Measurements from ENCODE around the gene ST6GALNAC3. TPM values are rescaled to one million over a fixed set of nuclear protein-coding genes. Genes with fewer than 3 reads are reported as not detected.

Gene ST6GALNAC3
- total and polyA plus RNA-seq, 2 experiments from 2014 or later, result 29.4 to 33.3 TPM

DNA sequence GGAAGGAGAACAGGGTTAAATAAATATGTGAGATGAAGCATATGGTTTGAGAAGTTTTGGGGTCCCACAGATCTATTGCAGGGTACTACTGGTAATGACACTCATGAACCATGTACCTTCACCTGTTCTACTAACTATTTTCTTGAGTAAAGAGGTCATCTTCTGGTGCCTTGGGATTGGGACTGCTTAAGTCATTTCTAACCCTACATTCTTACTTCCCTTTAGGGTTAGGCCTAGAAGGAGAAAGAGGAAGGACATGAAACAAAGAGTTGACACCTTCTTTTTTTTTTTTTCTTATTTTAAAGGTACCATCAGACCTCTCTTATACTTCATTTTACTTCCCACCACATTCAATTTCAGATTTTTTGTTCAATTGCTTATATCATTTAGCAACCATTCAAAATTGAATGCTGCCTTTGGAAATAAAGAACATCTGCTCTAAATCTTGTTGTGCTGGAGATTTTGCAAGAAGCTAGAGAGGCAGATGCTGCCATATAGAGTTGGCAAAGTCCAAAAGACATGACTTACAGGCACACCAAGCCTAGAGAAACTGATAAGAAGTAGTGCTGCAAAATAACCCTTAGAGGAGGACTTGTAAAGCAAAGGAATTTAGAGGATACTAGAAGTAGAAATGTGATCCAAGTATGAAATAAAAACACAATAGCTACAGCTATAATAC lies 418.3 kb downstream of the ST6GALNAC3 start:
- Histone ChIP-seq H3K9me3 (ENCODE audit: low read depth) (no peaks in the 10 kb centered on the region), H3K4me1 (ENCODE audit: insufficient read depth) (no peaks in the 10 kb centered on the region), H3K4me2 (no peak overlapping the region), H2AFZ (no peak overlapping the region), H3K4me3 (no peak overlapping the region), H3K36me3 (replicated peaks; ENCODE audit: insufficient read depth, low read depth) (no peaks in the 10 kb centered on the region), H3K79me2 (no peaks in the 10 kb centered on the region), H3K27me3 (no peaks in the 10 kb centered on the region), H3K9me2 (replicated peaks; ENCODE audit: insufficient read depth) (no peaks in the 10 kb centered on the region), H4K20me1 (ENCODE audit: insufficient read depth, poor library complexity, severe bottlenecking) (no peaks in the 10 kb centered on the region), H3K27ac (no peak overlapping the region)
- DNase-seq (ENCODE audit: low spot score), result no peak
- TF ChIP-seq EZH2phosphoT487 (IDR thresholded peaks at IDR 0.05; ENCODE audit: low read depth, severe bottlenecking, unreplicated experiment) (no peak), EZH2 (IDR thresholded peaks at IDR 0.05; ENCODE audit: borderline replicate concordance) (no peak)
- TF ChIP-seq, protein P1, sequence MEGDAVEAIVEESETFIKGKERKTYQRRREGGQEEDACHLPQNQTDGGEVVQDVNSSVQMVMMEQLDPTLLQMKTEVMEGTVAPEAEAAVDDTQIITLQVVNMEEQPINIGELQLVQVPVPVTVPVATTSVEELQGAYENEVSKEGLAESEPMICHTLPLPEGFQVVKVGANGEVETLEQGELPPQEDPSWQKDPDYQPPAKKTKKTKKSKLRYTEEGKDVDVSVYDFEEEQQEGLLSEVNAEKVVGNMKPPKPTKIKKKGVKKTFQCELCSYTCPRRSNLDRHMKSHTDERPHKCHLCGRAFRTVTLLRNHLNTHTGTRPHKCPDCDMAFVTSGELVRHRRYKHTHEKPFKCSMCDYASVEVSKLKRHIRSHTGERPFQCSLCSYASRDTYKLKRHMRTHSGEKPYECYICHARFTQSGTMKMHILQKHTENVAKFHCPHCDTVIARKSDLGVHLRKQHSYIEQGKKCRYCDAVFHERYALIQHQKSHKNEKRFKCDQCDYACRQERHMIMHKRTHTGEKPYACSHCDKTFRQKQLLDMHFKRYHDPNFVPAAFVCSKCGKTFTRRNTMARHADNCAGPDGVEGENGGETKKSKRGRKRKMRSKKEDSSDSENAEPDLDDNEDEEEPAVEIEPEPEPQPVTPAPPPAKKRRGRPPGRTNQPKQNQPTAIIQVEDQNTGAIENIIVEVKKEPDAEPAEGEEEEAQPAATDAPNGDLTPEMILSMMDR (IDR thresholded peaks at IDR 0.05; ENCODE audit: poor library complexity), result no peak

DNA sequence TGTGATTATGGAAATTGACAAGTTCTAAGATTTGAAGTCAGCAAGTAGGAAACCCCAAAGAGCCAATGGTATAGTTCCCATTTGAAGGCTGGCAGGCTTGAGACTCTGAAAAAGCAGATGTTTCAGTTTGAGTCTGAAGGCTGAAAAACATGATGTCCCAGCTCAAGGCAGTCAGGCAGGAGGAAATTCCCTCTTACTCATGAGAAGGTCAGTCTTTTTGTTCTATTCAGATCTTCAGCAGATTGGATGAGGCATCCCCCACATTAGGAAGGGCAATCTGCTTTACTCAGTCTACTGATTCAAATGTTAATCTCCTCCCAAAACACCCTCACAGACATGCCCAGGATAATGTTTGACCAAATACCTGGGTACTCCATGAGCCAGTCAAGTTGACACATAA lies 420.3 kb downstream of the ST6GALNAC3 start:
- TF ChIP-seq, protein P1 (IDR thresholded peaks at IDR 0.05; ENCODE audit: poor library complexity), result no peak
- TF ChIP-seq EZH2 (IDR thresholded peaks at IDR 0.05; ENCODE audit: borderline replicate concordance) (no peak), EZH2phosphoT487 (IDR thresholded peaks at IDR 0.05; ENCODE audit: low read depth, severe bottlenecking, unreplicated experiment) (no peak)
- no peaks in the 10 kb centered on the region for H3K9me2 ChIP-seq (replicated peaks; ENCODE audit: insufficient read depth)
- no peak for DNase-seq (ENCODE audit: low spot score)
- H3K4me3 ChIP-seq, result no peak overlapping the region
- no peak overlapping the region for H3K4me2 ChIP-seq
- H2AFZ ChIP-seq, result no peak overlapping the region
- no peaks in the 10 kb centered on the region for H3K36me3 ChIP-seq (replicated peaks; ENCODE audit: insufficient read depth, low read depth)
- no peaks in the 10 kb centered on the region for H3K79me2 ChIP-seq
- H3K27me3 ChIP-seq, result no peaks in the 10 kb centered on the region
- H4K20me1 ChIP-seq (ENCODE audit: insufficient read depth, poor library complexity, severe bottlenecking), result no peaks in the 10 kb centered on the region
- H3K4me1 ChIP-seq (ENCODE audit: insufficient read depth), result no peaks in the 10 kb centered on the region
- H3K9me3 ChIP-seq (ENCODE audit: low read depth), result no peaks in the 10 kb centered on the region
- no peak overlapping the region for H3K27ac ChIP-seq

DNA sequence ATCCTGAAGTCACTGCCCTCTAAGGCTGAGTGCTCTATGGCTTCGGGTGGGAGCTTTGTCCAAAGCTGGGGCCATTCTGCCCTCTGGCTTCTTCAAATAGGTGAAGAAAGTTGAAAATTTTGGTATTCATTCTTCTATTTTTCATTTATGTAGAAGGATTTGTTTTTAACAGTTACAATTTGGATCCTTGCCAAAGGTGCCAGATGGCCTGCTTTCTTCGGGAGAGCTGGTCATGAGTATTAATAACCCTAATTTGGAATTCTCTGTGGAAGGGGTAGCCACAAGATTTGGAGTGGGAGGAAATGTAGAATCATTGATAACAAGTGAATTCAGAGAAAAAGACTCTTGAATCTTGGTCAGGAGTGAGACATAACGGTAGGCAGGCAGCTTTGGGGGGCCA lies 422.3 kb downstream of the ST6GALNAC3 start:
- no peak for DNase-seq (ENCODE audit: low spot score)
- no peaks in the 10 kb centered on the region for H4K20me1 ChIP-seq (ENCODE audit: insufficient read depth, poor library complexity, severe bottlenecking)
- H3K4me2 ChIP-seq, result no peak overlapping the region
- no peak overlapping the region for H3K4me3 ChIP-seq
- no peaks in the 10 kb centered on the region for H3K36me3 ChIP-seq (replicated peaks; ENCODE audit: insufficient read depth, low read depth)
- TF ChIP-seq, protein P1 (IDR thresholded peaks at IDR 0.05; ENCODE audit: poor library complexity), result no peak
- TF ChIP-seq EZH2 (IDR thresholded peaks at IDR 0.05; ENCODE audit: borderline replicate concordance) (no peak), EZH2phosphoT487 (IDR thresholded peaks at IDR 0.05; ENCODE audit: low read depth, severe bottlenecking, unreplicated experiment) (no peak)
- H2AFZ ChIP-seq, result no peak overlapping the region
- 74% methylated on average over 3 of the region's 3 CpGs for WGBS (ENCODE audit: low lambda C conversion rate, missing lambda C conversion rate)
- H3K4me1 ChIP-seq (ENCODE audit: insufficient read depth), result no peaks in the 10 kb centered on the region
- H3K27me3 ChIP-seq, result no peaks in the 10 kb centered on the region
- no peak overlapping the region for H3K27ac ChIP-seq
- H3K9me3 ChIP-seq (ENCODE audit: low read depth), result no peaks in the 10 kb centered on the region
- no peaks in the 10 kb centered on the region for H3K79me2 ChIP-seq
- no peaks in the 10 kb centered on the region for H3K9me2 ChIP-seq (replicated peaks; ENCODE audit: insufficient read depth)

DNA sequence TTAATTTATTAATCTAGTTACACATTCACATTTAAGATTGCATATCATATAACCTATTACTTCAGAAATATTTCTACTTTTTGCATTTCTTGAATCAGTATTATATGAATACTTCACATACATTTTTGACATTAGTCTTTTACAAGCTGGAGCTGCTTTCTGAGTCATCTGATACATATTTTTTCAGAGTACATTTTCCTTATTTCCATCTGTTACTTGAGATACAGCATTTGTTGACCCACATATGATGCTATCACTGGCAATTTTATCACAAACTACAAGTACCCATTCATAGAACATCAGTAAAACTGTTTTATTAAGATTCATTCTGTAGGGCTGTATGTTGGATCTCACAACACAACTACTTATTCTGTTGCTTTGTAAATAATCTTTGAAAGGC lies 425.6 kb downstream of the ST6GALNAC3 start:
- DNase-seq (ENCODE audit: low spot score), result no peak
- H3K4me3 ChIP-seq, result no peak overlapping the region
- no peaks in the 10 kb centered on the region for H3K27me3 ChIP-seq
- no peak overlapping the region for H3K4me2 ChIP-seq
- no peak overlapping the region for H2AFZ ChIP-seq
- H3K9me2 ChIP-seq (replicated peaks; ENCODE audit: insufficient read depth), result no peaks in the 10 kb centered on the region
- no peaks in the 10 kb centered on the region for H3K79me2 ChIP-seq
- H3K27ac ChIP-seq, result no peak overlapping the region
- H3K9me3 ChIP-seq (ENCODE audit: low read depth), result no peaks in the 10 kb centered on the region
- H4K20me1 ChIP-seq (ENCODE audit: insufficient read depth, poor library complexity, severe bottlenecking), result no peaks in the 10 kb centered on the region
- TF ChIP-seq, protein P1 (IDR thresholded peaks at IDR 0.05; ENCODE audit: poor library complexity), result no peak
- no peaks in the 10 kb centered on the region for H3K4me1 ChIP-seq (ENCODE audit: insufficient read depth)
- H3K36me3 ChIP-seq (replicated peaks; ENCODE audit: insufficient read depth, low read depth), result no peaks in the 10 kb centered on the region

Data from hepatocyte (in vitro differentiated cells).